RWPE1 (cell line): ENCODE data around the gene TRAPPC1.

Source experiments
- CTCF ChIA-PET: fragments of 350-600 bp; sonication (Branson Sonifier 250); formaldehyde crosslinking; extraction: SDS; loops from one replicate; lab custom pipeline; 2021; lab: Yijun Ruan, JAX
- POLR2A ChIA-PET: fragments of 400-600 bp; formaldehyde crosslinking; extraction: SDS; loops from one replicate; lab custom pipeline; 2020; ENCODE audit warnings: antibody characterized with exemption; ENCODE audit not compliant: low non-redundant PET; lab: Yijun Ruan, JAX
- DNase-seq: peaks from one replicate; pipeline ENCODE4 v3.0.0; 2012; ENCODE audit warnings: low spot score
- H3K27ac ChIP-seq: fragments of 450-650 bp; 2 replicates; pipeline ENCODE4 v1.5.1; 2017
- TF ChIP-seq, protein P1 (sequence below): fragments of 450-650 bp; conservative IDR thresholded peaks from 2 replicates; pipeline ENCODE4 v1.5.1; 2017; ENCODE audit warnings: low read depth, mild to moderate bottlenecking

The TRAPPC1 gene, protein sequence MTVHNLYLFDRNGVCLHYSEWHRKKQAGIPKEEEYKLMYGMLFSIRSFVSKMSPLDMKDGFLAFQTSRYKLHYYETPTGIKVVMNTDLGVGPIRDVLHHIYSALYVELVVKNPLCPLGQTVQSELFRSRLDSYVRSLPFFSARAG

DNA sequence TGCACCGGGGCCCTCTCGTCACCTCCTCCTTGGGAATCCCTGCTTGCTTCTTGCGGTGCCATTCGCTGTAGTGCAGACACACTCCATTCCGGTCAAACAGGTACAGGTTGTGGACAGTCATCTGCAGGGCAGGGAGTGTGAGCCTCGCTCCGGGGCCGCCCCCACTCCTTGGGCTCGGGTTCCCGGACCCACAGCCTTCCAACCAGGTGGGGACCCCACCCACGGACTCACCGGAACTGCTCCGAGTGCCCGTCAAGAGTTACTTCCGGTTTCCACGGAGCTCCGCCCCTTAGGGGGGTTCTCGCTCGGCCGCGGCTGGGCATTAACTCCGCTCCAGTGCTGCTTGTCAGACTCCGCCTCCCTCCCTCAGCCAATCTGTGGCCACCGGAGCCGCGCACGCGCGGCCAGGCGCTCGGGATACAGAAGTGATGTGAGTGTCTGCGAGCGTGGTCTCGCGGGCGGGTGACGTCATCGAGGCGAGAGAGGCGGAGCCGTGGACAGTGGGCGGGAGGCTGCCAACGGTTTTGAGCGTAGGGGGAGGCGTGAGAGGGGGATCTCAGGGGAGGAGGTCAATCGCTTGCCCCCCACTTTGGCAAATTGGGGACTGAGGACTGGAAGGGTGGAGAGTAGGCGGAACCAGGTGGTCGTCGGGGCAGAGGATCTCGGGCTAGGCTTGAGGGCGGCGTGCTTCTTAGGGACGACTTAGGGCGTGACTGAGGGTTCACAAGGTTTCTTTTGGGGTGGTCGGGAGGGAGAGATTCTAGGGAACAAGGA, at the start of gene TRAPPC1, which contains the start of gene CNTROB:
Gene TRAPPC1, minus strand, starts transcription at position 238 of the 774 bp plus-strand sequence. Its CDS starts 117 bp downstream, at position 121.
Gene CNTROB, plus strand, starts transcription at position 498 of the 774 bp plus-strand sequence. CDS start 874 bp downstream, outside the sequence.
- ChIA-PET POLR2A (interaction anchor here (0.5 to 1.5 kb wide), 4 partner anchors 12 to 57 kb away, joined by 3 to 4 read pairs (median 3); no protein-coding TSS in a partner anchor), CTCF (interaction anchor here (0.7 to 2.0 kb wide), 8 partner anchors 13 to 715 kb away, joined by 3 to 22 read pairs (median 4); partner anchors contain the start of gene RNF227)
- TF ChIP-seq, protein P1, sequence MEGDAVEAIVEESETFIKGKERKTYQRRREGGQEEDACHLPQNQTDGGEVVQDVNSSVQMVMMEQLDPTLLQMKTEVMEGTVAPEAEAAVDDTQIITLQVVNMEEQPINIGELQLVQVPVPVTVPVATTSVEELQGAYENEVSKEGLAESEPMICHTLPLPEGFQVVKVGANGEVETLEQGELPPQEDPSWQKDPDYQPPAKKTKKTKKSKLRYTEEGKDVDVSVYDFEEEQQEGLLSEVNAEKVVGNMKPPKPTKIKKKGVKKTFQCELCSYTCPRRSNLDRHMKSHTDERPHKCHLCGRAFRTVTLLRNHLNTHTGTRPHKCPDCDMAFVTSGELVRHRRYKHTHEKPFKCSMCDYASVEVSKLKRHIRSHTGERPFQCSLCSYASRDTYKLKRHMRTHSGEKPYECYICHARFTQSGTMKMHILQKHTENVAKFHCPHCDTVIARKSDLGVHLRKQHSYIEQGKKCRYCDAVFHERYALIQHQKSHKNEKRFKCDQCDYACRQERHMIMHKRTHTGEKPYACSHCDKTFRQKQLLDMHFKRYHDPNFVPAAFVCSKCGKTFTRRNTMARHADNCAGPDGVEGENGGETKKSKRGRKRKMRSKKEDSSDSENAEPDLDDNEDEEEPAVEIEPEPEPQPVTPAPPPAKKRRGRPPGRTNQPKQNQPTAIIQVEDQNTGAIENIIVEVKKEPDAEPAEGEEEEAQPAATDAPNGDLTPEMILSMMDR: no peak
- H3K27ac ChIP-seq: peak within 1 kb of the TSS; percentile 80
- DNase-seq: peak; percentile 99

DNA sequence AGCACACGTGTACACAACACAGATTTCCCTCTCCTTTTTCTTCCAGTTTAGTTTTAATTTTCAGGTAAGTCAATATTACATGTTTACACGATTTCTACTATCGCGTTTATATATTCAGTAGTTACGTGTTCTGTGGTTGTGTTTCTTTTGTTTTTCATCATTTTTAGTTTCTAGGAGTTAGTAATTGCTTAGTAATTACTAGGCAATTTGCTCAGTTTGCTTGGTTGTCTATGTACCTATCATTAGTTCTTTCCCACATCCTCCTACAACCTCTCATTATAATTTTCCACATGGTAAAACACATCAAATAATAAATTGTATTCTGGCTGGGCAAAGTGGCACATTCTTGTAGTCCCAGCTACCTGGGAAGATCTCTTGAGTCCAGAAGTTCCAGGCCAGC, 46.1 kb upstream of the TRAPPC1 start:
- no peak for DNase-seq
- CTCF ChIA-PET: interaction anchor here (0.6 to 3.1 kb wide), 5 partner anchors 11 to 110 kb away, joined by 3 to 11 read pairs (median 4); no protein-coding TSS in a partner anchor
- no peak overlapping the region for H3K27ac ChIP-seq
- POLR2A ChIA-PET: no interaction called here
- TF ChIP-seq, protein P1: no peak

DNA sequence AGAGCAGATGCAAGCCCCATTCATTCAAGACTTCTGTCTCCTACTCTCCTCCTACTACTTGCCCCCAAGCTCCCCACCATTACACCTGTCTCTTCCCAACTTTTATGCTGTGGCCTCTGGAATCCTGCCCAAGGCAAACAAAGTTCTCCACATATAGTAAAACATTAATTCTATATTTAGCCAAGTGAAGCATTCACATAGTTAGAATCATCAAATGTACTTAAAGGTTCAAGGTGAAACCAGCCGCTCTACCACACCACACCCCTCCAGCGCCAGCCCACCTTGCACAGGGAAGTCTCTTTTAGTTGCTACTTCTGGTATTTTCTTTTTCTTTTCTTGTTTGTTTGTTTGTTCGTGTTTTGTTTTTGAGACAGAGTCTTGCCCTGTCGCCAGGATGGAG, 45.3 kb upstream of the TRAPPC1 start:
- TF ChIP-seq, protein P1: no peak
- DNase-seq: no peak
- no peak overlapping the region for H3K27ac ChIP-seq
- ChIA-PET POLR2A (no interaction called here), CTCF (interaction anchor here (0.5 kb wide), 1 partner anchor 13 kb away, joined by 6 read pairs; no protein-coding TSS in a partner anchor)

DNA sequence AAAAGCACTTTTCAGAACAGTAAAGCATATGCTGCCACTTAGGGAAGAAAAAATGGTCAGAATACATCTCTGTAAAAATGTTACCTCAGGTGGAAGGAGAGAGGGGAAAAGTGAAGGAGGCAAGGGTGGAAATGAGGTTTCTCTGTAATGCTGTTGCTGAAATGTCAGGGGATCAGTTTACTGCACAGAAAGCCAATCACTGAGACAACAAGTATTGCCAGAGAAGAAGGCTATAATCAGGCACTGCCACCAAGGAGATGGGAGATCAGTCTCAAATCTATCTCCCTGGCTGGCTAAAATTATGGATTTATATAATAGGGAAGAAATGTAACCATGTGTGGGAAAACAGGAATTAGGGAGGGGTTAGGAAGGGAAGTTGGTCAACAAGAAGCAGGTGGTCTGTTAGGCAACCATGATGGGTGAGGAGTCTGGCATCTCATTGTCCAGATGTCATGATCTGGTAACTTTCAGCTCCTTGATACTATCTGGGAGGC, 42.9 kb upstream of the TRAPPC1 start:
- POLR2A ChIA-PET: no interaction called here
- no peak overlapping the region for H3K27ac ChIP-seq
- no peak for DNase-seq
- CTCF ChIA-PET: interaction anchor here (0.5 kb wide), 1 partner anchor 44 kb away, joined by 3 read pairs; no protein-coding TSS in a partner anchor
- TF ChIP-seq, protein P1: no peak

DNA sequence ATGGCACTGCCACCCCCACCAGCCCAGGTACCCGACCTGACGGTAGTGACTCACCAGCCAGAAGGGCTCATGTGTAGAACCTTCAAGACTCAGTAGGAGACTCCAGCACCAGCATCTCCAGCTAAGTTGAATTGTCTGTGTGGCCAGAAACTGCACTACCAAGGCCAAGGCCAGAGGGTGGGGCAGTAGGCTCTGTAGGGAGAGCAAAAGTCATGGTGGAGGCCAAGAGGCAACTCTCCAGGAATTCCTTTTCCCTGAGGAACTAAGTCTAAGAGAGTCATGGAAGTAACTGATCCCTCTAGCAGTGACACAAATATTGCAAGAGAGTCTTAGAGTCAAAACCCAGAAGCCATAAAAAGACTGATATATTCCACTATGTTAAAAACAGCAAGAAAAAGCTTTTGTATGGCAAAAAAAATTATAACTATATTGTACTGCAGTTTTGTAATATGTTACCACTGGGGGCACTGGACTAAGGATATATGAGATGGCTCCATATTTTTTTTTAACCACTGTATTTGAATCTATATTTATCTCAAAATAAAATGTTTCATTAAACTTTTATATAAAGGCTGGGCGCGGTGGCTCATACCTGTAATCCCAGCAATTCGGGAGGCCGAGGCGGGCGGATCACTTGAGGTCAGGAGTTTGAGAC, 40.5 kb upstream of the TRAPPC1 start:
- TF ChIP-seq, protein P1: 0 out of 2 replicates have a peak, but pooled peaks have one; percentile 8

More for the DNA sequence above, 40.5 kb upstream of the TRAPPC1 start:
- CTCF ChIA-PET: interaction anchor here (0.6 to 1.3 kb wide), 7 partner anchors 9 to 69 kb away, joined by 3 to 5 read pairs (median 4); no protein-coding TSS in a partner anchor
- POLR2A ChIA-PET: no interaction called here
- no peak overlapping the region for H3K27ac ChIP-seq
- DNase-seq: no peak
